ENCODE results near the gene IKZF2.
A peak's percentile ranks its signal among the peaks of the same experiment; 100 is the strongest.

IKZF2 gene

DNA sequence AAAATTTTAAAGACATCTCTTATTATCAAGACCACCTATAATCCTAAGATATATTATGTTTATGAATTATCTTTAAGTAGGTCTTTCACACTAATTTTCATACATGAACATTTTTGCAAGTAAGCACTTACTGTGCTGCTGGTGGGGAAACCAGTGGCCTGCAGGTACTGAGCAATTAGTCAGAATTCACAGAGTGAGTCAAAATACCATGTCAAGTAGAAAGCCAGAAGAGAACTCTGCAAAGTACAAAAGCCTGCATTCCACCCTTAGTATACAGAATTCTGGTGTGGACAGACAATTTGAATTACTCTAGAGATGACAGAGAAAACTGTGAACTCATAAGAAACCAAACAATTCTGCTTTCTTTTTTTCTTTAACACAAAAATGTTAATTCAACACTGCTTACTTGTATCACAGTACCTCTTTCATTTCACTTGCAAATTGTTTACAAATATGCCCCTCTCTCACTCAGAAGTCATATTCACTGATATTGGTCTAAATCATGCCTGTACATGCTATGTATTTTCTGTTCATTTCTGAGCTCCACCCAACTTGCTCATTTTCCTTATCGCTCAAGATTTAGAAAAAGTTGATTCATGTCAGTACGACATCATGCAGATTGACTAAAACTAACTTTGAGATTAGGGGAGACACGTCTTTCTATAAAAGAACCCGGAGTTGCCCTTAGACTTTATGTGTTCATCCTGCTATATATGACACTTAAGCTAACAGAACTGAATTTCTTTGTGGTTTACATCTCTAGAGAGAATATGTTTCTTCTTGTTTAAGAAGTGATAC lies 182.9 kb downstream of the IKZF2 start:
- Mint-ChIP-seq H3K9me3 (no peaks in the 10 kb centered on the region), H3K27ac (ENCODE audit: low read depth) (no peak overlapping the region), H3K4me3 (no peak overlapping the region), H3K27me3 (no peaks in the 10 kb centered on the region), H3K4me1 (peaks cover 7% of the 10 kb centered on the region), H3K36me3 (ENCODE audit: insufficient read depth) (peaks cover 5% of the 10 kb centered on the region)
- ATAC-seq (replicated peaks; ENCODE audit: extremely low read depth, poor library complexity, severe bottlenecking) (no peak), DNase-seq (ENCODE audit: low spot score in 2 of 2) (no peak)

DNA sequence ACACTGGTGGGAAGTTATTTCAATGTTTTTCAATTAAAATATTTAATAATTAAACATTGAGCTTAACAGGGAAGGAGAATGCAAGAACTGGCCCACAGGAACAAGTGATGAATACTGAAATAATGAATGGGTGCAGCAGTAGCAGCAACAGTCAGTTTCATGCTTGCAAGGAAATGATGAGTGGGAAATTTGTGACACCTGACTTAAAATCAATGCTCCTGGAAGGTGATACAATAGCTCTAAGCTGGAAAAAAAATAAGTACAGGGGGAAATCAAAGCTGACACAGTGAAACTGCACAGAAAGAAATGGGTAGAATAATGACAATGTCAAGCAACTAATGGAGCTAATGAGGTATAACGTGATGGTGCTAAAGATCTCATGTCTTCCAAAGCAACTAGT lies 184.5 kb downstream of the IKZF2 start:
- Mint-ChIP-seq H3K9me3 (no peaks in the 10 kb centered on the region), H3K36me3 (ENCODE audit: insufficient read depth) (peaks cover 5% of the 10 kb centered on the region), H3K27me3 (no peaks in the 10 kb centered on the region), H3K4me3 (no peak overlapping the region), H3K4me1 (peaks cover 7% of the 10 kb centered on the region), H3K27ac (ENCODE audit: low read depth) (no peak overlapping the region)
- ATAC-seq (replicated peaks; ENCODE audit: extremely low read depth, poor library complexity, severe bottlenecking): no peak
- no peak for DNase-seq (ENCODE audit: low spot score in 2 of 2)

DNA sequence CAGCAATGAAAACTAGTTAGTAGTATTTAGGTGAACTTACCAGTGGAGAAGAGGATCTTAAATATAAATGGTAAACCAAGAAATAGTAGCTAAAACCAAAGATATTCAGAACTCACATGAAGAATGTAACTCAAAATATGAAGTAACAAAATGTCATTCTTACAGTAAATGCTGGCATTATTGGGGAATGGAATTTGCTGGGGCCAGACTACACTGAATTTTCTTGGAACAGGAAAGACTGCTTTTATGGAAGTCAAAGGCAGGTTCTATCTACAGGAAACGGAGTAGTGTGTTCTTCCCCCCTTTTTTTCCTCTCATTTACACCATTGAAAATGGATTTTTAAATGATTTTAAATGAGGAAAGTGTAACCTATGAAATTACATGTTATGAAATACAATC lies 188.7 kb downstream of the IKZF2 start:
- Mint-ChIP-seq H3K4me1 (peaks cover 14% of the 10 kb centered on the region), H3K9me3 (no peaks in the 10 kb centered on the region)

DNA sequence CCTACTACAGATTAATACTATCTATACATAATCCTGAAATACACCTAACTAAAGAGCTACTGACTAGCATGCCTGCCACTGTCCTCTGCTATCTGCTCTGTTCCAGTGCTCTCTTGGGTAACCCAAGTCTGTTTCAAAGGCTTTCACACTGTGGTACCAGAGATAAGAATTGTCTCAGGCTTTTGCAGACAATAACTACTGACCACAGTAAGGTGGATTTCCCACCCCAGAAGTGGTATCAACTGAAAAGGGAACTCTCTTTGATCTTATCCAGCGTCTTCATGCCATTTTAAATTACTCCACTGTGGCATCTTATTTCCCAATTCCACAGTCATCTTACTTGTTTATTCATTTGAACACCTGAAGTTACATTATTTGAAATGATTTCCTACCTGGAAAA lies 190.2 kb downstream of the IKZF2 start:
- Mint-ChIP-seq H3K27me3 (no peaks in the 10 kb centered on the region), H3K4me3 (no peak overlapping the region), H3K4me1 (peaks cover 22% of the 10 kb centered on the region), H3K9me3 (no peaks in the 10 kb centered on the region), H3K36me3 (ENCODE audit: insufficient read depth) (peaks cover 2% of the 10 kb centered on the region), H3K27ac (ENCODE audit: low read depth) (peak overlapping the region; percentile 4)
- ATAC-seq (replicated peaks; ENCODE audit: extremely low read depth, poor library complexity, severe bottlenecking) (no peak), DNase-seq (ENCODE audit: low spot score in 2 of 2) (no peak)

More for the DNA sequence above, 188.7 kb downstream of the IKZF2 start:
- ATAC-seq (replicated peaks; ENCODE audit: extremely low read depth, poor library complexity, severe bottlenecking) (no peak), DNase-seq (ENCODE audit: low spot score in 2 of 2) (no peak)
- no peak overlapping the region for H3K4me3 Mint-ChIP-seq
- no peaks in the 10 kb centered on the region for H3K27me3 Mint-ChIP-seq
- H3K27ac Mint-ChIP-seq (ENCODE audit: low read depth): no peak overlapping the region
- peaks cover 2% of the 10 kb centered on the region for H3K36me3 Mint-ChIP-seq (ENCODE audit: insufficient read depth)

DNA sequence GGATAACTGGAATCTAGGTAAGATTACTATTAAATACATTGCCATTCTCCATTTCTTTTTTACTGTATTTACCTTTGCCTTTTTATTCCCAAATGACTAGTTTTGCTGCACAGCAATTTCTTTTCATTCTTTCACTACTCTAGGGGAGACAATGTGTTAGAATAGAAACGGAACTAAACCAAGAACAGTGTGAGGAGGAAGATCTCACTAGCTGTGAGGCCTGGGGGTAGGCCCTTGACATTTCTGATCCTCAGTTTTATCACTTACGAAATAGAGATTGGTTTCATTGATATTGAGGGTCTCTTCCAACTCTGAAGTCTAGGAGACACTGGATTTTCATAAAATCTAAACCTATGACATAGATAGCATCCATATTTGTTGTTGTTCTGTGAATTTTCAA lies 191.1 kb downstream of the IKZF2 start:
- H3K4me1 Mint-ChIP-seq: peaks cover 22% of the 10 kb centered on the region
- H3K36me3 Mint-ChIP-seq (ENCODE audit: insufficient read depth): peaks cover 2% of the 10 kb centered on the region
- peak overlapping the region; percentile 4 for H3K27ac Mint-ChIP-seq (ENCODE audit: low read depth)
- DNase-seq (ENCODE audit: low spot score in 2 of 2): no peak
- no peaks in the 10 kb centered on the region for H3K9me3 Mint-ChIP-seq
- H3K4me3 Mint-ChIP-seq: no peak overlapping the region
- no peaks in the 10 kb centered on the region for H3K27me3 Mint-ChIP-seq
- no peak for ATAC-seq (replicated peaks; ENCODE audit: extremely low read depth, poor library complexity, severe bottlenecking)

DNA sequence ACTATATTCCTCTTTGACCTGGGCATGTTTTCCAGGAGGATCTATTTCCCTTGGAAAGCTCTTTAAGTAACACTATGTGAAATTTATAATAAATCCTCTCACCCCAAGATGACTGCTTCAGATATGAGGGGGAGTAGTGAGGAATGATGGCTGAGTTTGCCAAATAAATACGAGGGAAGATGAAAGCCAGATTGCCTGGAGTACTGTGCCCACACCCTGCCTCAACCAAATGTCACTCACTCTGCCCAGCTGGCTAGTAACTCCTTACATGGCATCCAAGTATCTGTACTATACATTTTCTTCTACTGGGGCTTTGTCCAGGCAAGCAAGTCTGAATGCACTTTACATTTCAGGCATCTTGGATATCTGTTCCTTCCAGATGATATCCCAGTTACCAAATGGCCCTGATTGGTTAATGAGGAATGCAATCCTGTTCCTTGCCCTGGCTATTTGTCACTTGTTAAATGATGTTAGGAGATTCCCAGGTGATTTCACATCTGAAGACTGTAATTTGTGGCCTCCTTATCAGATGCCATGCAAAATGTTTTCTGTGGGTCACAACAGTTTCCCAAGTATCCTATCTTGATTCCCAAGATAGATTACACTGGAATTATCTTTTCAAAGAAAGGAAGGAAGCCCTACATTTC lies 191.8 kb downstream of the IKZF2 start:
- no peaks in the 10 kb centered on the region for H3K9me3 Mint-ChIP-seq
- DNase-seq (ENCODE audit: low spot score in 2 of 2) (no peak), ATAC-seq (replicated peaks; ENCODE audit: extremely low read depth, poor library complexity, severe bottlenecking) (no peak)
- H3K27ac Mint-ChIP-seq (ENCODE audit: low read depth): no peak overlapping the region
- no peaks in the 10 kb centered on the region for H3K36me3 Mint-ChIP-seq (ENCODE audit: insufficient read depth)
- H3K4me3 Mint-ChIP-seq: no peak overlapping the region
- H3K27me3 Mint-ChIP-seq: no peaks in the 10 kb centered on the region
- H3K4me1 Mint-ChIP-seq: peaks cover 22% of the 10 kb centered on the region

DNA sequence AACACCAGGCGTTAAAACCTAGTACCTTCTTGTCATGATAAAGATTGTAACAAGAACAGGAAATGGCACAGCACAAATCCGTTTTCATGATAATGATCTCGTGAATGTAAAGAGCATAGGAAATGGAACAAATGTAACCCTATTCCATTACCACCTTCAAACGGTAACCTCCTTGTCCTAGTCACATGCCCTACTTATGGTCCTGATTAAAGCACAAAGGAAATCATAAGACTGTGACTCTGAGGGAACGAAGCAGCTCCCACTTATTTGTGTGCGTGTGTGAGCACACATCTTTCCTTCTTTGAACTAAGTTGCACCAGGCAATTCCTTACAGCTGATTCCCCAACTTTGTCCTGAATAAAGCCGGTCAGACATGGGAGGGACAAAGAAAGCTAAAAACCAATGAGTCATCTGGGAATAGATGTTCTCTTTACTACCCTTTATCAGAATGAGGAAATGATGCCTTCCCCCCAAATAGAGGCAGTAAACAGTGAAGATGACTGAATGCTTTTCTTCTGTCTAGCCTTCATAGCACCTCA lies 192.6 kb downstream of the IKZF2 start:
- Mint-ChIP-seq H3K27ac (ENCODE audit: low read depth) (no peak overlapping the region), H3K9me3 (no peaks in the 10 kb centered on the region), H3K27me3 (no peaks in the 10 kb centered on the region), H3K4me3 (no peak overlapping the region), H3K4me1 (peaks cover 22% of the 10 kb centered on the region), H3K36me3 (ENCODE audit: insufficient read depth) (no peaks in the 10 kb centered on the region)
- DNase-seq (ENCODE audit: low spot score in 2 of 2): no peak
- no peak for ATAC-seq (replicated peaks; ENCODE audit: extremely low read depth, poor library complexity, severe bottlenecking)

DNA sequence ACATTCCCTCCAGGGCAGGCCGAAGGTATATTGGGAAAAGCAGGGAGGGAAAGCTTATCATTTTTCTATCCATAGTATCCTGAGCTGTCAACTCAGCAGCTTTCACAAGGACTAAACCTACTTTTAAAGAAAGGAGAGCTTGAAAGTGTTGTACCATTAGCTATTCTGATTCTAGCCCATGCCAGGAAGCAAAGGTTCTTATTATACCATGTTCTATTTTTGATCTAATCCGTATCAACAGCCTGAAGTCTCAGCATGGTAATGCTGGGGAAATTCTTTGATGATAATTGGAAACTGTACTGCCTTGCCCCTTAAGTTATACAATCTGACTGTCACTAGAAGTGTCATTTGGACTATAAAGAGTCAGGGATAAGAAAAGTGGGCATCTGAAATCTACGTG lies 193.3 kb downstream of the IKZF2 start:
- Mint-ChIP-seq H3K36me3 (ENCODE audit: insufficient read depth) (peaks cover 3% of the 10 kb centered on the region), H3K4me3 (peak overlapping the region; percentile 23), H3K9me3 (no peaks in the 10 kb centered on the region), H3K4me1 (peaks cover 26% of the 10 kb centered on the region), H3K27ac (ENCODE audit: low read depth) (peak overlapping the region; percentile 36), H3K27me3 (no peaks in the 10 kb centered on the region)
- no peak for ATAC-seq (replicated peaks; ENCODE audit: extremely low read depth, poor library complexity, severe bottlenecking)
- no peak for DNase-seq (ENCODE audit: low spot score in 2 of 2)

DNA sequence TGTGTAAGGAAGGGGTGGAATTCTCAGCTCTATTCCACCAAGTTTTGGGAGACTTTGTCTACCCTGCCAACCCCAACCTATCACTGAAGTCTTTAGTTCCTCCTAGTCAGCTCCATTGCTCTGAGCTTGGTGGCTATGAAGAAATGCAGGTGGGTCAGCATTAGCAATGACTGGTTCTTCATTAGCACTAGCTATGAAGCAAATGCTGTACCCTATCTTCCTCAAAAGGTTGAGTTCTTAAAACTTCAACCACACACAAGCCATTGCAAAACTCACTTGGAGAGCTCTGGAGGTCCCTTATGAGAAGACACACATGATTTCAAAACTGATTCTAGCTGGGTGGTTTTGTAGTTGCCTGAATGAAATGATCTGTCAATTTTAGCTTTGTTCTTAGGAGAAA lies 193.8 kb downstream of the IKZF2 start:
- ATAC-seq (replicated peaks; ENCODE audit: extremely low read depth, poor library complexity, severe bottlenecking) (peak; percentile 7), DNase-seq (ENCODE audit: low spot score in 2 of 2) (no peak)
- Mint-ChIP-seq H3K9me3 (peaks cover 1% of the 10 kb centered on the region), H3K36me3 (ENCODE audit: insufficient read depth) (peaks cover 3% of the 10 kb centered on the region), H3K4me1 (peaks cover 27% of the 10 kb centered on the region), H3K27ac (ENCODE audit: low read depth) (peak overlapping the region; percentile 36), H3K4me3 (no peak overlapping the region), H3K27me3 (no peaks in the 10 kb centered on the region)

DNA sequence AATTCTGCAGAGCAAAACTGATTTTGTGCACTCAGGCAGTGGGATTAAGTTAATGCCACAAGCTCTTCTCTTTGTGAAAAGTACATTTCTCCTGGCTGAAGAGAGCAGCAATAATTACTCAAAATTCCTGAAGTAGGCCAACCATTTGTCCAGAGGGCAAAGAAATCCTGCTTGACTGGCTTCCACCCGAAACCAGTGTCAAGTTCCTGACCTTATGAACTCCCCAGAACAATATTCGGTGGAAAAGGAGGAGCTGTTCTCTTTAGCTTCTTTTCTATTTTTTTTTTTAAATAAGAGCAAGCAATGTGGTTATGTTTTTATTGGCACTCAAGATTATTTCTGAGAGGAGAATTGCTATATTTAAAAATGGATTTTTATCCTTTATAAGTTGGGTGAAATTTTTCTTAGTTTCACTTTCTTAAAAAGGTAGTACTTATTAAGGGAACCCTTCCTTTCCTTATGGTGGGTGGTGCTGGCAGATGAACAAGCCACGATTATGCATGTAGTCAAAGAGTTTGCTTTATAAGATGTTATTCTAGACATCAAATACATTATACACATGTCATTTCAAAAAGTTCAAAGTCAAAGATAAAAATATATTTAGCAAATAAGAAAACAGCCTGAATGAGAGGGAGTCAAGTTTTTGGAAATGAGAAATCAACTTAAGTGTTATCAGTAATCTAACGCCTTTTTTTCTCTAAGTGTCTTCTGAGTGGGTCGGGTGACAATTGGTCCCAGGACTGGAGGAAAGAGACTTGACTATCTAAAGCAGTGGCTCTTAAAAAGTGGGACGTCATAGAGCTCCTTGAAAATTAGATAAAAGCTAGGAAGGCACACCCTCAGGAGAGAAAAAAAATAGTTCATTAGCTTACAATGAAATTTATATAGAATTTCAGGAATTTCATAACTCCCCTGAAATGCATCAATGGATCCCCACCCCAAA lies 194.5 kb downstream of the IKZF2 start:
- DNase-seq (ENCODE audit: low spot score in 2 of 2): no peak
- H3K9me3 Mint-ChIP-seq: peaks cover 8% of the 10 kb centered on the region
- H3K27ac Mint-ChIP-seq (ENCODE audit: low read depth): no peak overlapping the region
- H3K4me3 Mint-ChIP-seq: no peak overlapping the region
- H3K27me3 Mint-ChIP-seq: no peaks in the 10 kb centered on the region
- peaks cover 27% of the 10 kb centered on the region for H3K4me1 Mint-ChIP-seq
- H3K36me3 Mint-ChIP-seq (ENCODE audit: insufficient read depth): peaks cover 3% of the 10 kb centered on the region
- ATAC-seq (replicated peaks; ENCODE audit: extremely low read depth, poor library complexity, severe bottlenecking): no peak

DNA sequence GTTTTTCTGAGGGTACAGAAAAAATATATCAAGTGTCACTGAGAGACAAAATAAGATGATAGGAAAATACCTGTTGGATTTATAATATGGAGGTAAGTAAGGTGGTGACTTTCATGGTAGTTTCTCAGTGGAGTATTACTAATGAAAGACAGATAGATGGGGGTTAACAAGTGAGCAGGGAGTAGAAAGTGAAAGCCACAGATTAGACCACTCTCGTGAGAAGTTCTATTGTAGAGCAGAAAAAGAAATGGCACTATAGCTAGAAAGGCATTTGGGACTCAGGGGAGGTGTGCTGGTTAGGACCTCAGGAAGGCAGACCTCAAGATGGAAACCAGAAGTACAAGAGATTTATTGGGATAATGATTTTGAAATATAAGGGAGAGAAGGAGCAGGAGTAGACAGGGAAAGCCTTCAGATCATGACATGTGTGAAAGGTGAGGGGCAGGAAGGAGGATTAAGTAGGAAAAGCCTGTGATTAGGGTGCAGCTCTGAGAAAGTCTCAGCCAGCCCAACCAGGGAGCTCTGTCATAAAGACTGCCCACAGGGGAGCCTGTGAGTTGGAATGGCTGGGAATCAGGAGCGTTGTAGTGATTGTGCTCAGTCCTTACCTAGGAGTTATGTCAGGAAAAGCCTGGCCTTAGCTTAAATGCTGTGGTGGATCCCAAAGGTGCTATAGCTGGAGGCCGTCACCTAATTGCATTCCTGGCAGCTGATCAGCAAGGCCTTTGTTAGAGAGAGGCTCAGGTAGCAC lies 198.1 kb downstream of the IKZF2 start:
- ATAC-seq (replicated peaks; ENCODE audit: extremely low read depth, poor library complexity, severe bottlenecking) (no peak), DNase-seq (ENCODE audit: low spot score in 2 of 2) (no peak)
- H3K36me3 Mint-ChIP-seq (ENCODE audit: insufficient read depth): peaks cover 3% of the 10 kb centered on the region
- no peak overlapping the region for H3K27ac Mint-ChIP-seq (ENCODE audit: low read depth)
- H3K4me3 Mint-ChIP-seq: no peak overlapping the region
- peaks cover 16% of the 10 kb centered on the region for H3K9me3 Mint-ChIP-seq
- H3K4me1 Mint-ChIP-seq: peaks cover 19% of the 10 kb centered on the region
- H3K27me3 Mint-ChIP-seq: no peaks in the 10 kb centered on the region

DNA sequence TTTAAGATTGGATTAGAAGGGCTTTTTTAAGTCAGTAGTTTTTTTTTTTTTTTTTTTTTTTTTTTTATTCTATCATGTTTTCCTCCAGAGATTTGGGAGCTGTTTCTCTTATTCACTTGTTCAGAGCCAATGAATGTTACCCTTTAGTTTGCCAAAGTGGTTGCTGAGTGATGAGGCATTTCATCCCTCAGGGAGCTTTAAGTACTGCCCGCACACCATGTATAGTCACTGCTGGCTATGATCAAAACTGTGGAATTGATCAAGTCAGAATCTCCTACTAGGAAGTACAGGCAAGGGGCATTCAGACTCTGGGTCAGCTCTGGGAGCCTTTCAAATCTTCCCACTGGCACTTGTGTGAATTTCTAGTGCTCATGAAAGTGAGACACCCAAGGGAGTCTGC lies 201.6 kb downstream of the IKZF2 start:
- no peaks in the 10 kb centered on the region for H3K27me3 Mint-ChIP-seq

More for the DNA sequence above, 201.6 kb downstream of the IKZF2 start:
- peaks cover 4% of the 10 kb centered on the region for H3K36me3 Mint-ChIP-seq (ENCODE audit: insufficient read depth)
- DNase-seq (ENCODE audit: low spot score in 2 of 2): no peak
- ATAC-seq (replicated peaks; ENCODE audit: extremely low read depth, poor library complexity, severe bottlenecking): no peak
- no peak overlapping the region for H3K27ac Mint-ChIP-seq (ENCODE audit: low read depth)
- H3K9me3 Mint-ChIP-seq: peaks cover 16% of the 10 kb centered on the region
- H3K4me3 Mint-ChIP-seq: no peak overlapping the region
- peaks cover 6% of the 10 kb centered on the region for H3K4me1 Mint-ChIP-seq

Data from central memory CD8-positive, alpha-beta T cell (primary cell).